HG02571 (cell line): Measurements from ENCODE around the gene NT5C3A.
A peak's percentile ranks its signal among the peaks of the same experiment; 100 is the strongest.

ENCODE experiments used
- ATAC-seq: cut with Tn5 transposase; IDR thresholded peaks from one replicate; pipeline ENCODE4 v1.9.1; 2021; ENCODE audit warnings: mild to moderate bottlenecking, moderate library complexity; ENCODE audit not compliant: unreplicated experiment

Gene NT5C3A

GRCh38 chr7:33076737-33077136 lies 14.2 kb upstream of the NT5C3A start:
- no peak for ATAC-seq

DNA sequence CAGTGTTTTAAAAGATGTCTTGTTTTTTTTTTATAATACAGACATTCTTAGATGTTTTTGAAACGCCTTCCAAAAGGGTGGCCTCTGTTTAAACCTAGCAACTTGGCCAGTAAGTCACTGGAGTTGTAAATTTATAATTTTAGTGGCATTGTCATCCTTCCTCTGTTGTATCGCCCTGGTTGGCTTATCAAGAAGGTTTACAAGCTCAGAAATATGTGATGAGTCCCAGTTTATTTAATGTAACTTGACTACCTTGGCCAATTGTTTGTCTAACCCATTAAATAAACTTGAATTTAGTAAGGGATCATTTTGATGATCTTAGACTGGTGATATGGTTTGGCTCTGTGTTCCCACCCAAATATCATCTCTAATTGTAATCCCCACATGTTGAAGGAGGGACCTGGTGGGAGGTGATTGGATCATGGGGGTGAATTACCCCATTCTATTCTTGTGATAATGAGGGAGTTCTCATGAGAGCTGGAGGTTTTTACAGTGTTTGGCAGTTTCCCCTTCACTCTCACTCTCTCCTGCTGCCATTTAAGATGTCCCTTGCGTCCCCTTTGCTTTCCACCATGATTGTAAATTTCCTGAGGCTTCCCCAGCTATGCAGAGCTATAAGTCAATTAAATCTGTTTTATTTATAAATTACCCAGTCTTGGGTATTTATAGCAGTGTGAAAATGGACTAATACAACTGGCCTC lies 13.4 kb upstream of the NT5C3A start:
- no peak for ATAC-seq

DNA sequence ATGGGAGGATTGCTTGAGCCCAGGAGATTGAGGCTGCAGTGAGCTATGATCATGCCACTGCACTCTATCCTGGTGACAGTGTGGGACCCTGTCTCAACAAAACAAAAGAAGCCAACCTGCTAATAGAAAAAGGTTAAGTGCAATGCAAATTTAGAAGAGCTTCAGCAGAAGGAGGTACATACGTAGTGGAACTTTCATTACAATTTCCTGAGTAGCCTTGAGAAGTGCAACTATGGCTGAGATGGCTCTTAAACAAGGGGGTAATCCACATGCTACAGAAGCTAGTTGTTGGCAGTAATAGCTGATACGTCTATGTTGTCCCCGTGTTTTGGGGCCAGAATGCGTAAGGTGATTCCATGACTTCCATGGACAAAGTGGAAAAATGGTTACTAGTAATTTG lies 10.7 kb upstream of the NT5C3A start:
- ATAC-seq, result no peak

DNA sequence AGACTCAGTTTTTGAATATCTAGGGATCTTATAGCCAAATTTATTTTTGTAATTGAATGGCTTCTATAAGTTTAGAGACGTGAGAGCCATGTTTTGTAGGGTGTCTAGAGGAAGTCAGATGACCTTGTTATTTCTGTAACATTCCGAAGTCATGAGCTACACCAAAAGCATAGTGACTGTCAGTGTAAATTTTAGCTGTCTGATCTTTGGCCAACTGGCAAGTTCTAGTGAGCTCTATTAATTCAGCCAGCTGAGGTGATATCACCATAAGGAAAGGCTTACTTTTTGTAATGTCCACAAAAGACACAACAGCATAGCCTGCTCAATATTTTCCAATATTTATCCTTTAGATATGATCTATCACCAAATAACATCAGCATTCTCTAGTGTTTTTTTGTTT lies 9.9 kb upstream of the NT5C3A start:
- no peak for ATAC-seq

DNA sequence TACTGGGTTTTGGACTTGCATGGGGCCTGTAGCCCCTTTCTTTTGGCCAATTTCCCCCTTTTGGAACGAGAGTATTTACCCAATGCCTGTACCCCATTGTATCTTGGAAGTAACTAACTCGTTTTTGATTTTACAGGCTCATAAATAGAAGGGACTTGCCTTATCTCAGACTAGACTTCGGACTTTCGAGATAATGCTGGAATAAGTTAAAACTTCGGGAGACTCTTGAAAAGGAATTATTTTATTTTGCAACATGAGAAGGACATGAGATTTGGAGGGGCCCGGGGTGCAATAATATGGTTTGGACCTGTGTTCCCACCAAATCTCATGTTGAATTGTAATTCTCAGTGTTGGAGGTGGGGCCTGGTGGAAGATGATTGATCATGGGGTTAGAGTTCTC lies 8.3 kb upstream of the NT5C3A start:
- ATAC-seq, result no peak

GRCh38 chr7:33070277-33070676 lies 7.7 kb upstream of the NT5C3A start:
- ATAC-seq, result no peak

DNA sequence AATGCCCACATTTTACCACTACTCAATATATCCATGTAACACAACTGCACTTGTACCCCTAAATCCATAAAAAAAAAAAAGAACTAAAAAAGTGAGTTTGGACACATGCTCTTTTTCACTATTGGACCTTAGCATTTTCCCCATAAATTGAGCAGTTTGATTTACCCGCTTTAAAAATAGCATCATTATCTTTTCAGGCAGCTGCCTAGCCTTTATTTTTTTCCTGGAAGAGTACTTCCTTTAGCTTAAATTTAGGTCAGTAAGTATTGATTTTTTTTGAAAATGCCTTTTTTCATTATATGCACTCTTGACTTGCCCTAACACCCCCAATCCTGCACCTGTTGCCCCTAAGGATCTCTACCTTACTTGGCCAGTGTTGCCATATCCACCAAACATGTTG lies 5.3 kb upstream of the NT5C3A start:
- ATAC-seq, result no peak

GRCh38 chr7:33066771-33067170 lies 4.2 kb upstream of the NT5C3A start:
- ATAC-seq, result no peak

DNA sequence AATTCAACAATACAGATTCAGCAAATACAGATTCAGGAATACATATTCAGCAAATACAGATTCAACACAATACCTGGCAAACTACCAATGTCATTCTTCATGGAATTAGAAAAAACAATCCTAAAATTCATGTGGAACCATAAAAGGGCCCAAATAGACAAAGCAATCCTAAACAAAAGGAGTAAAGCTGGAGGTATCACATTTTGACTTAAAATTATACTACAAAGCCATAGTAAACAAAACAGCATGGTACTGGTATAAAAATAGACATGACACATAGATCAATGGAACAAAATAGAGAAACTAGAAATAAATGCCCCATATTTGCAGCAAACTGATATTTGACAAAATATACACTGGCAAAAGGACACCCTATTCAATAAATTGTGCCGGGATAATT lies 3.4 kb upstream of the NT5C3A start:
- no peak for ATAC-seq

DNA sequence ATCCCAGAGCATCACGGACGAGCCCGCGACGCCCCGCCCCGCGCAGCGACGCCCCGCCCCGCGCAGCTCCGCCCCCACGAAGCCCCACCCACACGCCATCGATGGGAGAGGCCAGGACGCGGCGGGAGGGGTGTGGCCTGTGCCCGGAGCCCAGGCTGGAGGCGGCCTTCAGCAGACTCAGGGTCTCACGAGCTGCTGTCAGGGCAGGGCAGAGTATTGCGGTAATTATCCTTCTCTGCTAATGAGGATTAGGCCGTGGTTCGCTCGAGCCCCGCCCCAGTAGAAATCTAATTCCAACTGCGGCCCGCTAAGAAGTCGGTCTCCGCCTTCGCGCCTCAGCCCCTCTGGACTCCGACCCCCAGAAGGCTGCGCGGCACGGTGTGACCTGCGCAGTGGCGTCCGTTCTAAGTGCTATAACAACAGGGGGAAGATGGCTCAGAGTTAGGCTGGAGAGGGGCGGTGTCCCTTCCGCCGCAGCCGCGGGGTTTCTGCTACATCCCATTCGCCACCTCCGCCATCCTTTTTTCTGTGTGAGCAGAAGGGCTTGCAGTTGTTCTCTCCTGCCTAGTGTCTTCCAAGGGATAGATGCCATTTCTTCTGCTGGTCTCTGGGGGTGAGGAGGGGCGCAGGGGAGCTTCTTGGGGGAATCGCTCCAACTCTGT lies 337 bp upstream of the NT5C3A start:
- peak; percentile 97 for ATAC-seq

- no peak for ATAC-seq
Observed at GRCh38 chr7:33061282-33061937, 1.2 kb downstream of the NT5C3A start.

DNA sequence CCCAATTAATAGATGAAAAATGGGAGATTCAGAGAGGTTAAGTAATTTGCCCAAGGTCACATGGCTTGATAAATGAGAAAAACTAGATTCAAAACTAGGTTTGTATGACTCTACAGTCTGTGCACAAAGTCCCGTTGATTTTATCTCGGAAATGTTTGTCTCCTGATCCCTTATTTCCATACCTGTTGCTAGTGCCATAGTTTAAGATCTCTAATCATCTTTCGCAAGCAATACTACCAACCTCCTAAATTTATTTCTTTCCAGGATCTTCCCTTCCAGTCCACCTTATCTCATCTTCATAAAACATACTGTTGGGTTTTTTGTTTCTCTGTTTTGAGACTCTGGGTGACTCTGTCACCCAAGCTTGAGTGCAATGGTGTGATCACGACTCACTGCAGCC lies 2.9 kb downstream of the NT5C3A start:
- ATAC-seq, result no peak

GRCh38 chr7:33055158-33055557 lies 7.4 kb downstream of the NT5C3A start:
- no peak for ATAC-seq

DNA sequence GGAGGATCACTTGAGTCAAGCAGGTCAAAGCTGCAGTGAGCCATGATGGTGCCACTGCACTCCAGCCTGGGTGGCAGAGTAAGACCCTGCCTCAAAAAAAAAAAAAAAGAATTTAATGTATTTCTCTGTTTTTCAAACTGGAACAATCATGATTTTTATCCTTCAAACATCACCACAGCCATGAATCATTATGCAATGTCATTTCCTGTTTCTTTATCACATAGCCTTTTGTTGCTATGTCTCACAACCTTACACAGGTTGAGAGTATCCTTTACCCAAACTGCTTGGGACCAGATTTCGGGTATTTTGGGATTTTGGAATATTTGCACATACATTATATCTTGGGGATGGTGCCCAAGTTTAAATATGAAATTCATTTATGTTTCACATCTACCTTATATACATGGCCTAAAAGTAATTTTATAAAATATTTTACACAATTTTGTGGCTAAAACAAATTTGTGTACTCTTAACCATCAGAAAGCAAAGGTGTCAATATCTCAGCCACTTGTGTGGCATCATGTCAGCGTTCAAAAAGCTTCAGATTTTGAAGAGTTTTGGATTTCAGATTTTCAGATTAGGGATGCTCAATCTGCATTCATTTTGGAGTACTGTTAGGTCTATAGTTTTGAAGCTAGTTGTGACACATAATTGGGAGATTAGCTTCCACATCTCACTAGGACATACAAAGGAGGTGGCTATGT lies 8.2 kb downstream of the NT5C3A start:
- ATAC-seq, result no peak

DNA sequence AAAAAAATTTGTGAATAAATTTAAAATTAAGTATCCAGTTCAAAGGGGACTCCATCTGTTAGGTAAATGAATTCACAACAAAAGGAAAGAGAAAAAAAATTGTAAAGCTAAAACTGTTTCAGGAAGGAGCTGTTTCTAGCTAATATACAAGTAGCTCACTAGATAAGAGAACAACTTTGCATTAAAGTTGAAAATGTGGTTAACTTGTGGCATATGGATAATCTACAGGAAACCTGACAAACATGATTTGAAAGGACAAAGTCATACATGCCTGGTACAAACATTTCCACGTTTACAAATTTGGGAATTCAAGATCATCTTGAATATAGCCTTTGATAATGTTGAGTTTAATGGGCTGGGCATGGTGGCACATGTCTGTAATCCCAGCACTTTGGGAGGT lies 8.9 kb downstream of the NT5C3A start:
- no peak for ATAC-seq

GRCh38 chr7:33050535-33051318 lies 11.8 kb downstream of the NT5C3A start:
- peak; percentile 47 for ATAC-seq

DNA sequence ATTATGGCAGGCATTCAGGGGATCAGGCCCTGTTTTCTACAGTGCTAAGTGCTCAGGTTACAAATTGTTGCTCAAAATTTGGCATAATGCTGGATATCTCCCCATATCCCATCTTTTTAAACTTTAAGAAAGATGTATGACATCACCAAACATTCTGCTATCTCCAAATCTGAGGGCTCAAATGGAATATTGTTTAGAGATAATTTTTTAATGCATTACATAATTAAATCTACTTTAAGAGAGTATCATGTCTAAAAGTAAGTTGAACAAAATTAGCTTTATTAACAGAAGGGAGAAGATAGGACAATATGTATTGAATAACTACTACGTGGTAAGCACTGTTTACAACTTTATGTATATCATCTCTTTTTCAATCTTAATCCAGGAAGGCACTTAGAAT lies 13.9 kb downstream of the NT5C3A start:
- ATAC-seq, result no peak

GRCh38 chr7:33048257-33048656 lies 14.3 kb downstream of the NT5C3A start:
- no peak for ATAC-seq

- no peak for ATAC-seq
Observed at GRCh38 chr7:33044986-33045385, 17.6 kb downstream of the NT5C3A start.

- no peak for ATAC-seq
Observed at GRCh38 chr7:33044401-33044718, 18.2 kb downstream of the NT5C3A start.
